Cardiac fibroblast (primary cell): ENCODE measurements around the gene BIRC6.
"Not testable (repeated sequence)": the region's sequence is repeated elsewhere in the genome, so short reads cannot be mapped to it uniquely, and the experiment has no call there.

Experiments
- DNase-seq, 2 donors: peaks; one replicate each; pipeline versions ENCODE4 v3.0.0 to v3.0.0-alpha.2; 2010; ENCODE audit warnings: low read depth in 2 of 2
- H3K4me3 ChIP-seq, 2 donors: replicated peaks in 1 of 2; 1 replicate in 1 of 2; 2 replicates in 1 of 2; pipeline ENCODE4 v1.5.1; 2011; ENCODE audit warnings: low read depth in 2 of 2, low read length in 2 of 2, mild to moderate bottlenecking in 2 of 2, moderate library complexity in 1 of 2
- CTCF ChIP-seq: IDR thresholded peaks from one replicate; pipeline ENCODE4 v1.5.1; 2011; ENCODE audit warnings: low read depth, mild to moderate bottlenecking, low read length, inconsistent platforms

BIRC6 gene

GRCh38 chr2:32532341-32532740 lies 175.5 kb downstream of the BIRC6 start:
- no peak overlapping the region for H3K4me3 ChIP-seq
- DNase-seq, result no peak
- TF ChIP-seq CTCF, result no peak

GRCh38 chr2:32532961-32533360 lies 176.1 kb downstream of the BIRC6 start:
- no peak for TF ChIP-seq CTCF
- DNase-seq, result no peak
- H3K4me3 ChIP-seq, result no peak overlapping the region

- TF ChIP-seq CTCF, result no peak
- H3K4me3 ChIP-seq, result no peak overlapping the region
- no peak for DNase-seq
These were observed 178.0 kb downstream of the BIRC6 start for GRCh38 chr2:32534831-32535230.

GRCh38 chr2:32538735-32539134 lies 181.9 kb downstream of the BIRC6 start:
- DNase-seq, result no peak
- no peak for TF ChIP-seq CTCF
- H3K4me3 ChIP-seq, result no peak overlapping the region

GRCh38 chr2:32552483-32552882 lies 195.7 kb downstream of the BIRC6 start:
- DNase-seq, result not testable (repeated sequence)

GRCh38 chr2:32553829-32554432 lies 197.1 kb downstream of the BIRC6 start:
- TF ChIP-seq CTCF, result peak; percentile 75
- DNase-seq, result peak; percentile 71 to 74
- no peak overlapping the region for H3K4me3 ChIP-seq

More at GRCh38 chr2:32552483-32552882, 195.7 kb downstream of the BIRC6 start:
- not testable (repeated sequence) for H3K4me3 ChIP-seq

- DNase-seq, result peak in 1 of 2 donors; percentile 4
These were observed 201.7 kb downstream of the BIRC6 start for GRCh38 chr2:32558492-32558891.

More at GRCh38 chr2:32558492-32558891, 201.7 kb downstream of the BIRC6 start:
- no peak for TF ChIP-seq CTCF
- no peak overlapping the region for H3K4me3 ChIP-seq
